Upper lobe of left lung (tissue), 6 donors: ENCODE data around the gene DELE1. TPM values are rescaled to one million over a fixed set of nuclear protein-coding genes. Genes with fewer than 3 reads are reported as not detected.

Experiments used
- ATAC-seq, 2 donors: fragments of 200-7000 bp; cut with Tn5 transposase; one replicate each; pipeline ENCODE4 v1.9.1; 2022; ENCODE audit warnings: mild to moderate bottlenecking in 2 of 2, moderate library complexity in 2 of 2; ENCODE audit not compliant: low FRiP score in 2 of 2
- DNase-seq, 2 donors: peaks; one replicate each; pipeline ENCODE4 v3.0.0-alpha.2; 2019 to 2020
- H3K27ac ChIP-seq, 4 donors: fragments of 200-600 bp; sonication (generic); one replicate each; pipeline ENCODE4 v1.5.1; 2016 to 2019
- H3K27me3 ChIP-seq, 4 donors: fragments of 200-600 bp; sonication (generic); one replicate each; pipeline ENCODE4 v1.5.1; 2017 to 2019
- H3K36me3 ChIP-seq, 4 donors: fragments of 200-600 bp; sonication (generic); one replicate each; pipeline ENCODE4 v1.5.1; 2016 to 2019
- H3K4me1 ChIP-seq, 4 donors: fragments of 200-600 bp; sonication (generic); one replicate each; pipeline ENCODE4 v1.5.1; 2018 to 2019
- H3K4me3 ChIP-seq, 4 donors: fragments of 200-600 bp; sonication (generic); one replicate each; pipeline ENCODE4 v1.5.1; 2017 to 2019; ENCODE audit warnings: mild to moderate bottlenecking in 2 of 4, moderate library complexity in 1 of 4
- H3K9me3 ChIP-seq, 4 donors: fragments of 200-600 bp; sonication (generic); one replicate each; pipeline ENCODE4 v1.5.1; 2018 to 2019
- CTCF ChIP-seq, 6 experiments: fragments of 450-650 bp in 4 of 6; fragments of 200-600 bp in 2 of 6; sonication (generic) in 2 of 6; IDR thresholded peaks; one replicate each; pipeline ENCODE4 v1.5.1; 2016 to 2019; ENCODE audit warnings: antibody characterized with exemption in 6 of 6
- EP300 ChIP-seq, 4 donors: sonication (generic); formaldehyde crosslinking; IDR thresholded peaks; one replicate each; pipeline ENCODE4 v1.5.1; 2017; ENCODE audit warnings: antibody characterized with exemption in 4 of 4, control low read depth in 2 of 4
- POLR2A ChIP-seq, 4 donors: fragments of 450-650 bp; IDR thresholded peaks; one replicate each; pipeline ENCODE4 v1.5.1; 2016 to 2017; ENCODE audit warnings: antibody characterized with exemption in 4 of 4, mild to moderate bottlenecking in 2 of 4
- POLR2AphosphoS5 ChIP-seq, 2 donors: sonication (generic); formaldehyde crosslinking; IDR thresholded peaks; one replicate each; pipeline ENCODE4 v1.5.1; 2017; ENCODE audit warnings: antibody characterized with exemption in 2 of 2
- WGBS, 2 donors: methylation state at CpG; one replicate each; pipeline ENCODE4 v1.1.5; 2017 to 2018; 5-methylcytosine and 5-hydroxymethylcytosine counted together
- total RNA-seq, 6 donors: library from RNA; depleted of rRNA in 4 of 6; stranded (reverse); fragments of >200 nt in 4 of 6; gene quantifications; one replicate each; pipeline versions ENCODE4 v1.1.0 to v1.2.1, GENCODE V29; 2016 to 2021
- donor health status: DM: no; HTN: no; CAD: no; lungs with moderate emphysema.
- donor health status: DM: no; HTN: yes; CAD: no; lungs with severe emphysema.

The DELE1 gene
- total RNA-seq, 6 donors from 2014 or later = 59.4 to 151 (median 87.5) TPM

- H3K27me3 ChIP-seq = peaks cover 0 to 23% (median 15%) of the 10 kb centered on the region in 4 donors
- peaks cover 40 to 73% (median 45%) of the 10 kb centered on the region in 4 donors for H3K4me1 ChIP-seq
- no peak for ATAC-seq
- no peaks in the 10 kb centered on the region for H3K9me3 ChIP-seq
- no peak overlapping the region for H3K4me3 ChIP-seq
- no peak for DNase-seq
- WGBS, 2 donors = 37 to 39% methylated on average over 8 of the region's 8 CpGs
- H3K27ac ChIP-seq = peak overlapping the region; percentile 62 to 92 (median 73)
- TF ChIP-seq EP300 (IDR thresholded peaks at IDR 0.05) = peak in 3 of 4 donors; percentile 17 to 83 (median 51)
- TF ChIP-seq POLR2AphosphoS5 (IDR thresholded peaks at IDR 0.05) = peak; percentile 36 to 63
- TF ChIP-seq POLR2A (IDR thresholded peaks at IDR 0.05) = no peak
- no peak for TF ChIP-seq CTCF (IDR thresholded peaks at IDR 0.05)
- no peaks in the 10 kb centered on the region for H3K36me3 ChIP-seq
Observed at GRCh38 chr5:141880961-141881801, 42.5 kb upstream of the DELE1 start.

GRCh38 chr5:141881886-141882285 is 41.8 kb upstream of the DELE1 start:
- H3K4me1 ChIP-seq = peaks cover 40 to 66% (median 44%) of the 10 kb centered on the region in 4 donors
- ATAC-seq (no peak), DNase-seq (no peak)
- no peaks in the 10 kb centered on the region for H3K36me3 ChIP-seq
- no peak overlapping the region for H3K4me3 ChIP-seq
- H3K9me3 ChIP-seq = no peaks in the 10 kb centered on the region
- 33 to 39% methylated on average over 4 of the region's 4 CpGs for WGBS, 2 donors
- TF ChIP-seq CTCF (IDR thresholded peaks at IDR 0.05) = no peak
- TF ChIP-seq POLR2A (IDR thresholded peaks at IDR 0.05) = no peak
- no peak for TF ChIP-seq EP300 (IDR thresholded peaks at IDR 0.05)
- no peak for TF ChIP-seq POLR2AphosphoS5 (IDR thresholded peaks at IDR 0.05)
- H3K27me3 ChIP-seq = peaks cover 0 to 16% (median 11%) of the 10 kb centered on the region in 4 donors
- peak overlapping the region; percentile 61 to 79 (median 68) for H3K27ac ChIP-seq

GRCh38 chr5:141882594-141883183 is 41.0 kb upstream of the DELE1 start:
- WGBS, 2 donors = 19 to 29% methylated on average over 11 to 13 of the region's 13 CpGs
- Histone ChIP-seq H3K9me3 (no peaks in the 10 kb centered on the region), H3K4me1 (peaks cover 40 to 58% (median 41%) of the 10 kb centered on the region in 4 donors), H3K27me3 (peaks cover 0 to 12% (median 8%) of the 10 kb centered on the region in 4 donors), H3K36me3 (no peaks in the 10 kb centered on the region), H3K27ac (peak overlapping the region in 2 of 4 donors; percentile 61 to 79), H3K4me3 (no peak overlapping the region)
- TF ChIP-seq POLR2A (IDR thresholded peaks at IDR 0.05) = no peak
- TF ChIP-seq EP300 (IDR thresholded peaks at IDR 0.05) = no peak
- no peak for TF ChIP-seq CTCF (IDR thresholded peaks at IDR 0.05)
- no peak for TF ChIP-seq POLR2AphosphoS5 (IDR thresholded peaks at IDR 0.05)
- no peak for ATAC-seq
- DNase-seq = no peak

GRCh38 chr5:141883184-141883891 is 40.3 kb upstream of the DELE1 start:
- ATAC-seq = no peak
- Histone ChIP-seq H3K4me1 (peaks cover 37 to 53% (median 40%) of the 10 kb centered on the region in 4 donors), H3K27ac (no peak overlapping the region), H3K9me3 (no peaks in the 10 kb centered on the region), H3K36me3 (no peaks in the 10 kb centered on the region), H3K4me3 (no peak overlapping the region), H3K27me3 (peaks cover 0 to 9% (median 3%) of the 10 kb centered on the region in 4 donors)
- DNase-seq = peak in 1 of 2 donors; percentile 86
- TF ChIP-seq EP300 (IDR thresholded peaks at IDR 0.05) = no peak
- no peak for TF ChIP-seq CTCF (IDR thresholded peaks at IDR 0.05)
- TF ChIP-seq POLR2AphosphoS5 (IDR thresholded peaks at IDR 0.05) = no peak
- no peak for TF ChIP-seq POLR2A (IDR thresholded peaks at IDR 0.05)
- WGBS, 2 donors = 4% methylated on average over 16 to 35 of the region's 35 CpGs
